ENCODE data around the gene NT5C2.
"Not testable (repeated sequence)": the region's sequence is repeated elsewhere in the genome, so short reads cannot be mapped to it uniquely, and the experiment has no call there.

Gene NT5C2

GRCh38 chr10:103193107-103193819 lies at the start of gene NT5C2:
TSS of gene NT5C2 (minus strand) at chr10:103193272. CDS start at chr10:103174958, 18,314 bp downstream.
- DNase-seq = peak; percentile 83

GRCh38 chr10:103241262-103242011 lies 48.4 kb upstream of the NT5C2 start:
- peak; percentile 36 for DNase-seq

GRCh38 chr10:103238506-103239252 lies 45.6 kb upstream of the NT5C2 start:
- no peak for DNase-seq

GRCh38 chr10:103235775-103236174 lies 42.7 kb upstream of the NT5C2 start:
- no peak for DNase-seq

- DNase-seq = no peak
Measured at GRCh38 chr10:103232772-103233488, 39.9 kb upstream of the NT5C2 start.

- no peak for DNase-seq
Measured at GRCh38 chr10:103232131-103232673, 39.1 kb upstream of the NT5C2 start.

GRCh38 chr10:103231047-103231551 lies 38.0 kb upstream of the NT5C2 start:
- DNase-seq = no peak

GRCh38 chr10:103227416-103227815 lies 34.3 kb upstream of the NT5C2 start:
- DNase-seq = no peak

- DNase-seq = no peak
Measured at GRCh38 chr10:103225939-103226338, 32.9 kb upstream of the NT5C2 start.

GRCh38 chr10:103224721-103225120 lies 31.6 kb upstream of the NT5C2 start:
- DNase-seq = not testable (repeated sequence)

GRCh38 chr10:103224133-103224532 lies 31.1 kb upstream of the NT5C2 start:
- no peak for DNase-seq

- DNase-seq = not testable (repeated sequence)
Measured at GRCh38 chr10:103216362-103216761, 23.3 kb upstream of the NT5C2 start.

- no peak for DNase-seq
Measured at GRCh38 chr10:103215601-103216000, 22.5 kb upstream of the NT5C2 start.

GRCh38 chr10:103210262-103210661 lies 17.2 kb upstream of the NT5C2 start:
- not testable (repeated sequence) for DNase-seq

- DNase-seq = not testable (repeated sequence)
Measured at GRCh38 chr10:103207643-103208042, 14.6 kb upstream of the NT5C2 start.

GRCh38 chr10:103207141-103207540 lies 14.1 kb upstream of the NT5C2 start:
- no peak for DNase-seq

- not testable (repeated sequence) for DNase-seq
Measured at GRCh38 chr10:103206715-103207114, 13.6 kb upstream of the NT5C2 start.

- DNase-seq = not testable (repeated sequence)
Measured at GRCh38 chr10:103205401-103205800, 12.3 kb upstream of the NT5C2 start.

GRCh38 chr10:103204353-103205255 lies 11.5 kb upstream of the NT5C2 start:
- DNase-seq = no peak

GRCh38 chr10:103203466-103203865 lies 10.4 kb upstream of the NT5C2 start:
- no peak for DNase-seq

- DNase-seq = no peak
Measured at GRCh38 chr10:103202319-103202718, 9.2 kb upstream of the NT5C2 start.
